Dedifferentiated amniotic fluid mesenchymal stem cell (primary cell): ENCODE results near the gene NAALADL1.
A peak's percentile ranks its signal among the peaks of the same experiment; 100 is the strongest.
"Not testable (repeated sequence)": the region's sequence is repeated elsewhere in the genome, so short reads cannot be mapped to it uniquely, and the experiment has no call there.

Experiments used
- DNase-seq: peaks from one replicate; pipeline ENCODE4 v3.0.0-alpha.2; 2016; ENCODE audit errors: extremely low spot score

NAALADL1 gene

DNA sequence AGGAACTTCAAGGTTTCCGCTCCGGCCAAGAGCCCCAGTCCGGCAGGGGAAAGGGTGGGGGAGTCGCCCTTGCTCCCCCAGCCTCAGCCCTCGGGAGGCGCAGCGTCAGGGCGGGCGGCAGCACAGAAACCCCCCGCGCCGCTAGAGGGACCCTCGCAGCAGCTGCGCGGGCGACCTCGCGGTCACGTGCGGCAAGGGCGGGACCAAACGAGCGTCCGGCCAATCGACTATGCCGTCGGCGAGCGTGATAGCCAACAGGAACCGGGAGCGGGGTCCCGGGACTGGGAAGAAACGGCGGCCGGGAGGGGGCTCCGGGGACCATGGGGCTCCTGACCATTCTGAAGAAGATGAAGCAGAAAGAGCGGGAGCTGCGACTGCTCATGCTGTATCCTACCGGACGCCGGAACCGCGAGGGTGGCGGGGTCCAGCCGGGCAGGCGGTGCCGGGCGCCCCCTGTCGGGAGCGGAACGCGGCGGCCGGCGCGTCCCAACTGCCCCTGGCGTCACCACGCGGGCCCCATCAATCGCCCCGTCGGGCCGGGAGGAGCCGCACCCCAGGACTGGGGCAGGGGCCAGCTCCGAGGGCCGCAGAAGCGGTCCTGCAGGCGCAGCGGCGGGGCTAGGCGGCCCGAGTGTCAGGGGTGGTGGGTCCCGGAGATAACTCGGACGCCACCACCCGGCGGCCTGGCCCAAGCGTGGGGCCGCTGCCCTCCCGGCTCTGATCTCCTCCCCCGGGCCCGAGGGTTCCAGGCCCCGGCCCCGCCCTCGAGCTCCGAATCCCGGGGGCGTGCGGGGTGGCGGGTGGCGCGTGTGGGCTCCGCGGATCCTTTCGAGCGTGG is 44.2 kb downstream of the NAALADL1 start, which contains the start of gene ARL2:
TSS of gene ARL2 (plus strand) at position 273 of the 838 bp plus-strand sequence. CDS start at position 321, 48 bp downstream.
- peak; percentile 76 for DNase-seq

DNA sequence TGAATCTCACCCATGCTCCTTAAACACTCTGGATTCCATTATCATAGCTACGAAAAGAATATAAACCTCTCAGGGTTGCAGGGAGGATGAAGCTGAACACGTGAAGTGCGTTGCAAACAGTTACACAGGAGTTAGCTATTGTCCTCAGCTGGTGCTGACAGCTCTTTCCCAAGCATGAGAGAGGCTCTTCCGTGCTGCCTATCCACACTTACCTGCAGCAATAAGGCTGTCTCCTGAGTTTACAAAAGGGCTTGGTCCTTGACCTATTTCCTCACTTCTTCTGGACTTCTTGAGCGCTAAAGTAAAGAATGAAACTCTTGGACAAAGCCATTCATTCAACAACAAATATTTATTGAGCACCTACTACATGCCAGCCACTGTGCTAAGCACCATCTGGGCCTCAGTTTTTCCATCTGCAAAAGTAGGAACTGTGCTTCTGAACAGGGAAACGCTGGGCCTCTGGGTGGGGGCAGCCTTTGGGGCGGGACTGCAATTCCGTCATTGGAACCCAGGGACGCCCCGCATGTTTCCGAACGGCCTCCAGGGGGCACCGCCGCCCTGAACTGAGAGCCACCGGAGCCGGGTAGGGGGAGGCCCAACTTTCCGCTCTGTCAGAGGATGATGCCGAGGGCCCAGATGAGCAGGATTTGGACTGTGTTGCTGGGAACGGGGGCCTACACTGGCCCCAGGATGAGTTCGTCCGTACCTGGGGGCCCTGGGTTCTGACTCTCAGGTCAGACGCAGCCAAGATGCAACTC is 45.0 kb downstream of the NAALADL1 start:
- peak; percentile 91 for DNase-seq

DNA sequence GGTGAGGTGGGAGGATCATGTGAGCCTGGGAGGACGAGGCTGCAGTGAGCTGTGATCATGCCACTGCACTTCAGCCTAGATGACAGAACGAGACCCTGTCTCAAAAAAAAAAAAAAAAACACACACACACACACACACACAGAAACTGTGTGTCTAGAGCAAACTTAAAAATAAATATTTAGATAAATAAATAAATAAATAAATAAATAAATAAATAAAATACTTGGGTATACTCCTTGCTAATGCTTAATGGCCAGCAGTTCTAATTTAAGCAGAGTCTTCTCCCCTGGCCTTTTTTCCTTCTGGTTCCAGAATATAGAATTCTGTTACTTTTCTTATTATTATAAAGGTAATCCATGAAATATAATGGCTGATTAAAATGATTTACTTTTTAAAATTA is 49.5 kb downstream of the NAALADL1 start:
- no peak for DNase-seq

DNA sequence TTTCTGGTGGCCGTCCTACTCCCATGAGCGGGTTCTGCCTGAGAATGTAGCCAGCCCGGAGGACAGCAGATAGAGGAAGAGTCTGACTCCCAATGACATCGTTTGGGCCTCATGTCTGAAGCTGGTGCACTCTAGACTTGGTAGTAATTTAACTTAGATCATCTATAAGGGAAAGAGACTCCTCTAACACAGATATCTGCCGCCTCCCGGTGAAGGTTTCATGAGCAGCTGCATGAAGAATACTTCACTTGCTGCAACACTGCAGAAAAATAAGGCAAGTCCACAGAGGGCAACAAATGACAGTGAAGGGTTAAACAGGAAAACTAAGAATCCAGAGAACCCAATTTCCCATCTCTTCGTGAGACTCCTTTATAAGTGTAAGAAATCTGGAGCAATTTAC is 50.3 kb downstream of the NAALADL1 start:
- DNase-seq, result no peak

DNA sequence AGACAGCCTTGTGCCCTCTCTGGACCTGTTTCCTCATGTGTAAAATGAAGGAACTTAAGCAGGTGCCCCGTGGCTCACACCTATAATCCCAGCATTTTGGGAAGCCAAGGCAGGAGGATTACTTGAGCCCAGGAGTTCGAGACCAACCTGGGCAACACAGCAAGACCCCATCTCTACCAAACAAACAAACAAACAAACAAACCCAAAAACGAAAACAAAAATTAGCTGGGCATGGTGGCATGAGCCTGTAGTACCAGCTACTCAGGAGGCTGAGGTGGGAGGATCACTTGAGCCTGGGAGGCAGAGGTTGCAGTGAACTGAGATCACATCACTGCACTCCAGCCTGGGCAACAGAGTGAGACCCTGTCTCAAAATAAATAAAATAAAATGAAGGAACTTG is 54.4 kb downstream of the NAALADL1 start:
- not testable (repeated sequence) for DNase-seq

DNA sequence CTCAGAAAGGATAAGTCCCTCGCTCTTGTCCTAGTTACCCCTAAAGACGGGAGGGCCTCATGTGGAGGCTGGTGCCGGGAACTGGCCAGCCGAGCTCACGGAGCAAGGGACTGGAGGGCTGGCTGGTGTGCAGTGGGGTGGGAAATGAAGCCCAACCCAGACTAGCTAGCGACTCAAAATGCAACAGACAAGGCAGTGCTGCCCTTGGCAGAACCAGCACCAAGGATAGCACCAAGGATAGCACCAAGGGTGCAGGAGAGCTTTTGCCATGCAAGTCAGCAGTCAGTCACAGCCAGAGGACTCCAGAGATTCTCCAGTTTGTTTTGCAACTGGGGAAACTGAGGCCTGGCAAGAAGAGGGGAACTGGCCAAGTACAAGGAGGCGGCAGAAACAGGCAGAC is 55.1 kb downstream of the NAALADL1 start:
- no peak for DNase-seq

DNA sequence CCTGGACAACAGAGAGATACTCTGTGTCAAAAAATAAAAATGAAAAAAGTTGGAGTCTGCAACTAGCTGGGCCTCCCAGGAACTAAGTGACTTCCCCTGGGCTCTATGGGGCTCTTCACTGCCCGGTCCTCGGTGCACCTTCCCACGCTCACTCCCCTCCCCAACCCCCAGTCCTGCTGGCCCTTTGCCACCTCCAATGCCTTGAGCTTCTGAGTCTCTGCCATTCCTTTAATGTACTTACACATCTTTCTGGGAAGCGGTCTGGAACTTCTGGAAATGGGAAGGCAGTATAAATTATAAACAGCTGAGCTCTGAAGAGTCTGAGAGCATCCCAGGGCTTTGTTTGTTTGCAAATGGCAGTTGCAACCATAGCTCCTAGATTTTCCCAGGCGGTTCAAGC is 55.6 kb downstream of the NAALADL1 start:
- DNase-seq, result no peak

DNA sequence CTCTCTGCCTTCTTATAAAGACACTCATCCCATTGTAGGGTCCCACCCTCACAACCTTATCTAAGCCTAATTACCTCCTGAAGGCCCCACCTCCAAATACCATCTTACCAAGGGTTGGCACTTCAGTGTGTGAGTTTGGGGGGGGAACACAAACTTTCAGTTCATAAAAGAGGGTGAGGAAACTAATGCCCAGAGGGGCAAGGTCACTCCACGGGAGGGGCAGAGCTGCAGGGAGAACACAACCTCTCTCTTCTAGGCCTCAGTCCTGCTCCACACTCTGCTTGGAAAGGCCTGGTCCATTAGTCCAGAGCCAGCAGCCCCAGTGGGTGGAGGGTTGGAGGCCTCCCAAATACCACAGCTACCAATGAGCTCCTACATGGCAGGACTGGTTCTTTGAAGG is 58.9 kb downstream of the NAALADL1 start:
- DNase-seq, result no peak

DNA sequence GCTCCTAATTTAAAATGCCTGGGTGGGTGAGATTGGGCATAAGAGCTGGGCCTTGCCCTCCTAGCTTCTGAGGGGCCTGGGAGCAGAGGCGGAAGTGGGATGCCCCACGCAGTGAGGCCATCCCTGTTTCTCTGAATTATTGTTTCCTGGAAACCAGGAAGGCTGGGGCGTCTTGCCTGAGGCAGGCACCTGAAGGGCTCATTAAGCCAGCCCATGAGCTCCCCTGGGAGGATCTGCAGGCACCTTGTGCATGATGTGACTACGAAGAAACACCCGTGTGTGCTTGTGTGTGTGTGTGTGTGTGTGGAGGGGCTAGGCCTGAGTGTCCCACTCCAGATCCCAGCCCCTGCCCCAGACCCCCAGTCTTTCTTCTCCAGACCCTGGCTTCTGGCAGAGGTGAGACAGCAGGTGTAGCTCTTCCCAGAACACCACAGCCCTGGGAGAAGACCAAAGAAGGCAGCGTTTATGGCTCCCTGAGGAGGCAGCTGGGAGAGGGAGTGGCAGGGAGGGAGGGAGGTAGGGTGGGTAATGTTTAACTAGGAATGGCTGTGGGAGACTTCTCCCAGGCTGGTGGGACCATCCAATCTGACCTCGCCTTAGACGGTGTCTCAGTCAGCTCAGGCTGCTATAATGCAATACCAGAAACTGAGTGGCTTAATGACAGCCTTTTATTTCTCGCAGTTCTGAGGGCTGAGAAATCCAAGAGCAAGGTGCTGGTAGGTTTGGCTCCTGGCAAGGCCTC is 59.5 kb downstream of the NAALADL1 start:
- DNase-seq, result no peak

DNA sequence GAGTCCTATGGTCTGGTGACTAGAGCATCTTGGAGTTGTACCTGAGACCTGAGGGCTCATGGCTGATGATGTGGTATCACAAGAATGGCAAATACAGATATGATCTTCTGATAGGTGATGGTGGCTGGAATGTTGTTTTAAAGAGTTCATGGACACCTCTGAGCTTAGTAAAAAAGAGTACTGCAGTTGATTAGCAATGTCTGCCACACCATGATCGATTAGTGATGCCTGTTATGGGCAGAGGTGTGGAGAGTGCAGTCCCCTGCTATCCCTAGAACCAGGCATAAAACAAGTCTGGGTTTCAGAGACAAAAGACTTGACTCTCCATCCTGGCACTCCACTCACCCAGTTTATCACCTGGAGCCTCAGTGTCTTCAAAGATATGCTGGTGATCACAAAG is 60.2 kb downstream of the NAALADL1 start:
- no peak for DNase-seq

DNA sequence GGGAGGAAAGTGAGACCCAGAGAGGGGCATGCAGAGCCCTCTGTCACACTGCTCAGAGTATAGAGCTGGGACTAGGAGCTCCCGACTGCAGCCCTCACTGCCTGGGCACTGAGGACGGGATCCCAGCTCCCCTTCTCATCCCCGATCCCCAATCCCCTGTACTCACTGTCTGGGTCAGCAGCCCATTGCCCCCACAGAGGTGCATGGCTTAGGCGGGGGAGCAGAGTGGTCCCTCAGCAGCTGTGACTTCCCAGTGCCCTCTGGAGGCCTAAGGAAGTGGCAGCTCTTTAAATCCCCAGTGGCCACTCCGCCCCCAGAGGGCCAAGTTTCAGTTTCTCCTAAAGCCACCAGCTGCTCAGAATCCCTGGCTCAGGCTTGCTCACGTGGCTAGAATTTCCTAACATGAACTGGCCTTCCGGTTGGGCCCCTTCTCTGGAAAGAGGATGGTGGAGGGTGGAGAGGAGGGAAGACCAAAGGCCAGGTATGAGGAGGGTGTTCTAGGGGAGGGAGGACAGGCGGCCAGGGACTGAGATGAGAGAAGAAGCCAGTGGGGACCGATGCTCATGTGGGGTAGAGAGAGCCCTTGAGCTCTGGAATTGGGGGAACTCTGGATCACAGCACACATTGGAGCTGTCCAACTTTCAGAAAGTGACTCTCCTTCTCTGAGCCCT is 61.5 kb downstream of the NAALADL1 start, which contains the start of gene BATF2:
TSS of gene BATF2 (minus strand) at position 262 of the 671 bp plus-strand sequence. CDS start at position 205, 57 bp downstream.
- peak; percentile 59 for DNase-seq

DNA sequence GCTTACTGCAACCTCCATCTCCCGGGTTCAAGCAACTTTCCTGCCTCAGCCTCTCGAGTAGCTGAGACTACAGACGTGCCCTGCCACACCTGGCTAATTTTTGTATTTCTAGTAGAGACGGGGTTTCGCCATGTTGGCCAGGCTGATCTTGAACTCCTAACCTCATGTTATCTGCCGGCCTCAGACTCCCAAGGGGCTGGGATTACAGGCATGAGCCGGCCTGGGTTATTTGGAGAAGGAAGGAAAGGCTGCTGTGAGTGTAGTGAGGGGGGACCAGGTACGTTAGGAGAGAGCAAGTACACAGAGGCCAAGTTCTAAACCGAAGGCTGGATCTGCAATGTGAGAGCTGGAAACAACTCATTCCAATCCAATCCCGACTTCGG is 62.0 kb downstream of the NAALADL1 start:
- DNase-seq, result no peak
